Panc1 (cell line): Measurements from ENCODE around the gene TMEM141.

Experiments
- CTCF ChIP-seq: fragments of 450-650 bp; IDR thresholded peaks from 2 replicates; pipeline ENCODE4 v1.5.1; 2017; ENCODE audit warnings: mild to moderate bottlenecking
- POLR2AphosphoS5 ChIP-seq: IDR thresholded peaks from 2 replicates; pipeline ENCODE4 v1.6.1; 2012; ENCODE audit warnings: mild to moderate bottlenecking, low read depth, low read length, moderate library complexity
- SIN3A ChIP-seq: IDR thresholded peaks from 2 replicates; pipeline ENCODE4 v1.6.1; 2012; ENCODE audit warnings: low read depth, mild to moderate bottlenecking, low read length, moderate library complexity, borderline replicate concordance; ENCODE audit not compliant: insufficient read depth
- TCF7L2 ChIP-seq: IDR thresholded peaks from 2 replicates; pipeline ENCODE4 v1.6.1; 2011; ENCODE audit warnings: mild to moderate bottlenecking, low read depth, low read length, inconsistent platforms
- TF ChIP-seq, protein P1 (sequence below), 2 experiments: IDR thresholded peaks; 2 replicates each; pipeline ENCODE4 v1.6.1; 2011 to 2012; ENCODE audit warnings: low read depth in 2 of 2, control low read depth in 1 of 2, low read length in 1 of 2, mild to moderate bottlenecking in 1 of 2, moderate library complexity in 1 of 2; ENCODE audit not compliant: insufficient read depth in 1 of 2

DNA sequence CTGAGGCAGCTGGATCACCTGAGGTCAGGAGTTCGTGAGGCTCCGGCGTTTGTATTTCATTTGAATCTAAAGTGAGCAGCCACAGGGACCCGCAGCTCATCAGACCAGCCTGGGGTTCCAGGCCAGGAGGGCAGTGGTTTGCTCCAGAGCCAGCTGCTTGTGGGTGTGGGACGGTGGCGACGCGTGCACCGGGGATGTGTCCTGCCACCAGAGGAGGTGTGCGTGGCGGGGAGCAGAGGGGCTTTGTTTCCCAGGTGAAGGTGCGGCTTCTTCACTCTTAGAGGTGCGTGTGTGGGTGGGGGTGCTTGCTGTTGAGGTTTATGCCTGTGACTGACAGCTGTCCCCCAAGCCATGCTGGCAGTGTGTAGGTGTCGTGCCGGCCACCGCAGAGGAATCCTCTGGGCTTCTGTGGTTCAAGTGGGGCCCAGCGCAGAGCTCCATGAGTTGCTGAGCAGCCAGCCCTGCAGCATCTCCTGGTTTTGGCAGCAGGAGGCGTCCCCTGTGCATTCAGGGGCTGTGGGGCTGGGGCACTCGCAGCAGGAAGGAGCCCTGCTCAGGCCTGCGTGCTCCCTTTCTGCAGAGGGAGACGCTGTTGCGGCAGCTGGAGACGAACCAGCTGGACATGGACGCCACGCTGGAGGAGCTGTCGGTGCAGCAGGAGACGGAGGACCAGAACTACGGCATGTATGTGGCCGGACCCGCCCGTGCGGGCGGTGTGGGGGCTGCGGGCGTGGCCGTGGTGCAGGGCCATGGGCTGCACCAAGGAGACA, 44.2 kb downstream of the TMEM141 start:
- TF ChIP-seq CTCF (no peak), TCF7L2 (no peak), POLR2AphosphoS5 (no peak), SIN3A (no peak)
- TF ChIP-seq, protein P1, sequence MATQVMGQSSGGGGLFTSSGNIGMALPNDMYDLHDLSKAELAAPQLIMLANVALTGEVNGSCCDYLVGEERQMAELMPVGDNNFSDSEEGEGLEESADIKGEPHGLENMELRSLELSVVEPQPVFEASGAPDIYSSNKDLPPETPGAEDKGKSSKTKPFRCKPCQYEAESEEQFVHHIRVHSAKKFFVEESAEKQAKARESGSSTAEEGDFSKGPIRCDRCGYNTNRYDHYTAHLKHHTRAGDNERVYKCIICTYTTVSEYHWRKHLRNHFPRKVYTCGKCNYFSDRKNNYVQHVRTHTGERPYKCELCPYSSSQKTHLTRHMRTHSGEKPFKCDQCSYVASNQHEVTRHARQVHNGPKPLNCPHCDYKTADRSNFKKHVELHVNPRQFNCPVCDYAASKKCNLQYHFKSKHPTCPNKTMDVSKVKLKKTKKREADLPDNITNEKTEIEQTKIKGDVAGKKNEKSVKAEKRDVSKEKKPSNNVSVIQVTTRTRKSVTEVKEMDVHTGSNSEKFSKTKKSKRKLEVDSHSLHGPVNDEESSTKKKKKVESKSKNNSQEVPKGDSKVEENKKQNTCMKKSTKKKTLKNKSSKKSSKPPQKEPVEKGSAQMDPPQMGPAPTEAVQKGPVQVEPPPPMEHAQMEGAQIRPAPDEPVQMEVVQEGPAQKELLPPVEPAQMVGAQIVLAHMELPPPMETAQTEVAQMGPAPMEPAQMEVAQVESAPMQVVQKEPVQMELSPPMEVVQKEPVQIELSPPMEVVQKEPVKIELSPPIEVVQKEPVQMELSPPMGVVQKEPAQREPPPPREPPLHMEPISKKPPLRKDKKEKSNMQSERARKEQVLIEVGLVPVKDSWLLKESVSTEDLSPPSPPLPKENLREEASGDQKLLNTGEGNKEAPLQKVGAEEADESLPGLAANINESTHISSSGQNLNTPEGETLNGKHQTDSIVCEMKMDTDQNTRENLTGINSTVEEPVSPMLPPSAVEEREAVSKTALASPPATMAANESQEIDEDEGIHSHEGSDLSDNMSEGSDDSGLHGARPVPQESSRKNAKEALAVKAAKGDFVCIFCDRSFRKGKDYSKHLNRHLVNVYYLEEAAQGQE (IDR thresholded peaks at IDR 0.05; ENCODE audit: insufficient read depth in 1 of 2, low read depth in 2 of 2, low read length in 1 of 2) = no peak
